Neural progenitor cell (in vitro differentiated cells): ENCODE results near the gene SYNE3. TPM values are rescaled to one million over a fixed set of nuclear protein-coding genes. Genes with fewer than 3 reads are reported as not detected.

Source experiments
- DNase-seq: peaks from one replicate; pipeline ENCODE4 v3.0.0-alpha.2; 2016; ENCODE audit warnings: low spot score
- H2AFZ ChIP-seq: fragments of 200-600 bp; sonication (generic); replicated peaks from 2 replicates; pipeline ENCODE4 v1.6.1; 2016; ENCODE audit warnings: antibody characterized with exemption
- H3F3A ChIP-seq: fragments of 200-600 bp; sonication (generic); 2 replicates; pipeline ENCODE4 v1.6.1; 2016; ENCODE audit warnings: antibody characterized with exemption, low read depth
- H3K27ac ChIP-seq: fragments of 200-600 bp; sonication (generic); 2 replicates; pipeline ENCODE4 v1.5.1; 2016; ENCODE audit warnings: mild to moderate bottlenecking
- H3K27me3 ChIP-seq: fragments of 200-600 bp; sonication (generic); 2 replicates; pipeline ENCODE4 v1.6.1; 2016; ENCODE audit warnings: mild to moderate bottlenecking, moderate library complexity
- H3K36me3 ChIP-seq: fragments of 200-600 bp; sonication (generic); 2 replicates; pipeline ENCODE4 v1.5.1; 2016
- H3K4me1 ChIP-seq: fragments of 200-600 bp; sonication (generic); 2 replicates; pipeline ENCODE4 v1.6.1; 2016; ENCODE audit warnings: mixed run types
- H3K4me2 ChIP-seq: fragments of 200-600 bp; sonication (generic); 2 replicates; pipeline ENCODE4 v1.6.1; 2016
- H3K4me3 ChIP-seq: fragments of 200-600 bp; sonication (generic); 2 replicates; pipeline ENCODE4 v1.5.1; 2016
- H3K79me2 ChIP-seq: fragments of 200-600 bp; sonication (generic); 2 replicates; pipeline ENCODE4 v1.6.1; 2016; ENCODE audit warnings: low read depth
- H3K9ac ChIP-seq: fragments of 200-600 bp; sonication (generic); 2 replicates; pipeline ENCODE4 v1.6.1; 2016
- H3K9me3 ChIP-seq: fragments of 200-600 bp; sonication (generic); 2 replicates; pipeline ENCODE4 v1.5.1; 2016; ENCODE audit warnings: low read depth
- H4K20me1 ChIP-seq: fragments of 200-600 bp; sonication (generic); 2 replicates; pipeline ENCODE4 v1.6.1; 2016; ENCODE audit warnings: low read depth
- H3K27ac Mint-ChIP-seq: 3 replicates; pipeline ENCODE4 v1.8.0; 2021; ENCODE audit warnings: mixed read lengths
- H3K27me3 Mint-ChIP-seq: 2 replicates; pipeline ENCODE4 v1.8.0; 2022; ENCODE audit warnings: low read depth, mild to moderate bottlenecking, inconsistent platforms, moderate library complexity, mixed read lengths; ENCODE audit not compliant: insufficient read depth
- H3K36me3 Mint-ChIP-seq: 3 replicates; pipeline ENCODE4 v1.8.0; 2021; ENCODE audit warnings: mixed read lengths
- H3K4me1 Mint-ChIP-seq: 3 replicates; pipeline ENCODE4 v1.8.0; 2021; ENCODE audit warnings: mixed read lengths
- H3K4me3 Mint-ChIP-seq: 3 replicates; pipeline ENCODE4 v1.8.0; 2021; ENCODE audit warnings: mild to moderate bottlenecking, moderate library complexity, mixed read lengths
- H3K9me3 Mint-ChIP-seq: 3 replicates; pipeline ENCODE4 v1.8.0; 2020; ENCODE audit warnings: mixed read lengths
- CTCF ChIP-seq: fragments of 200-600 bp; sonication (generic); IDR thresholded peaks from 2 replicates; pipeline ENCODE4 v1.5.1; 2017; ENCODE audit warnings: antibody characterized with exemption, mild to moderate bottlenecking
- EZH2 ChIP-seq: fragments of 200-600 bp; sonication (generic); IDR thresholded peaks from 2 replicates; pipeline ENCODE4 v1.6.1; 2017; ENCODE audit warnings: antibody characterized with exemption, mild to moderate bottlenecking, moderate library complexity
- EZH2phosphoT487 ChIP-seq: fragments of 200-600 bp; sonication (generic); IDR thresholded peaks from 2 replicates; pipeline ENCODE4 v1.6.1; 2017; ENCODE audit warnings: antibody characterized with exemption
- total RNA-seq: library from RNA; depleted of rRNA; stranded (reverse); fragments of >200 nt; gene quantifications from 2 replicates; pipeline ENCODE4 v1.2.3, GENCODE V29; 2015; ENCODE audit warnings: low replicate concordance

The SYNE3 gene
- total RNA-seq, 1 donor from 2014 or later, result 0.06 TPM

GRCh38 chr14:95547626-95548327 lies 31.3 kb upstream of the SYNE3 start:
- no peaks in the 10 kb centered on the region for H3K36me3 ChIP-seq
- peak overlapping the region; percentile 68 for H3K27ac Mint-ChIP-seq
- no peak overlapping the region for H3K4me3 ChIP-seq
- H3K36me3 Mint-ChIP-seq, result peaks cover 36% of the 10 kb centered on the region
- peaks cover 12% of the 10 kb centered on the region for H3K4me1 Mint-ChIP-seq
- no peak overlapping the region for H3K9ac ChIP-seq
- no peak overlapping the region for H3K4me3 Mint-ChIP-seq
- no peak overlapping the region for H3K4me2 ChIP-seq
- H3K9me3 ChIP-seq, result no peaks in the 10 kb centered on the region
- peak; percentile 42 for DNase-seq
- H4K20me1 ChIP-seq, result peaks cover 27% of the 10 kb centered on the region
- H3K27ac ChIP-seq, result no peak overlapping the region
- peaks cover 12% of the 10 kb centered on the region for H3K4me1 ChIP-seq
- peaks cover 2% of the 10 kb centered on the region for H3K27me3 Mint-ChIP-seq
- peaks cover 3% of the 10 kb centered on the region for H3K79me2 ChIP-seq
- H3F3A ChIP-seq, result peaks cover 12% of the 10 kb centered on the region
- TF ChIP-seq EZH2 (no peak), CTCF (no peak), EZH2phosphoT487 (no peak)
- H3K9me3 Mint-ChIP-seq, result peaks cover 16% of the 10 kb centered on the region
- no peaks in the 10 kb centered on the region for H3K27me3 ChIP-seq
- H2AFZ ChIP-seq, result no peak overlapping the region

- no peak for TF ChIP-seq EZH2
- TF ChIP-seq EZH2phosphoT487, result no peak
- no peak for TF ChIP-seq CTCF
- H3K36me3 ChIP-seq, result no peaks in the 10 kb centered on the region
Measured at GRCh38 chr14:95547272-95547625, 30.8 kb upstream of the SYNE3 start.

GRCh38 chr14:95545515-95546168 lies 29.2 kb upstream of the SYNE3 start:
- Histone ChIP-seq H3K9me3 (no peaks in the 10 kb centered on the region), H3F3A (peaks cover 12% of the 10 kb centered on the region), H3K4me2 (no peak overlapping the region), H3K4me1 (peaks cover 12% of the 10 kb centered on the region), H3K9ac (no peak overlapping the region), H3K36me3 (no peaks in the 10 kb centered on the region), H4K20me1 (peaks cover 48% of the 10 kb centered on the region), H3K27me3 (no peaks in the 10 kb centered on the region), H3K27ac (no peak overlapping the region), H3K79me2 (peaks cover 25% of the 10 kb centered on the region), H2AFZ (no peak overlapping the region), H3K4me3 (no peak overlapping the region)
- no peak overlapping the region for H3K4me3 Mint-ChIP-seq
- no peak overlapping the region for H3K27ac Mint-ChIP-seq
- DNase-seq, result no peak
- peaks cover 26% of the 10 kb centered on the region for H3K36me3 Mint-ChIP-seq
- H3K4me1 Mint-ChIP-seq, result peaks cover 12% of the 10 kb centered on the region
- H3K27me3 Mint-ChIP-seq, result no peaks in the 10 kb centered on the region
- peaks cover 10% of the 10 kb centered on the region for H3K9me3 Mint-ChIP-seq
- no peak for TF ChIP-seq EZH2phosphoT487
- TF ChIP-seq EZH2, result no peak

More at GRCh38 chr14:95547272-95547625, 30.8 kb upstream of the SYNE3 start:
- peaks cover 32% of the 10 kb centered on the region for H4K20me1 ChIP-seq
- no peak overlapping the region for H3K27ac ChIP-seq
- no peaks in the 10 kb centered on the region for H3K27me3 Mint-ChIP-seq
- H3K9ac ChIP-seq, result no peak overlapping the region
- peaks cover 12% of the 10 kb centered on the region for H3F3A ChIP-seq
- H3K9me3 Mint-ChIP-seq, result peaks cover 16% of the 10 kb centered on the region
- no peaks in the 10 kb centered on the region for H3K9me3 ChIP-seq
- DNase-seq, result no peak
- H3K4me3 Mint-ChIP-seq, result no peak overlapping the region
- peaks cover 12% of the 10 kb centered on the region for H3K4me1 Mint-ChIP-seq
- H3K4me3 ChIP-seq, result no peak overlapping the region
- H3K79me2 ChIP-seq, result peaks cover 9% of the 10 kb centered on the region
- H3K27me3 ChIP-seq, result no peaks in the 10 kb centered on the region
- H3K36me3 Mint-ChIP-seq, result peaks cover 36% of the 10 kb centered on the region
- H2AFZ ChIP-seq, result no peak overlapping the region
- peak overlapping the region; percentile 51 for H3K27ac Mint-ChIP-seq
- no peak overlapping the region for H3K4me2 ChIP-seq
- H3K4me1 ChIP-seq, result peaks cover 12% of the 10 kb centered on the region

GRCh38 chr14:95544588-95544987 lies 28.1 kb upstream of the SYNE3 start:
- peaks cover 35% of the 10 kb centered on the region for H3K79me2 ChIP-seq
- peaks cover 12% of the 10 kb centered on the region for H3F3A ChIP-seq
- H3K27ac ChIP-seq, result no peak overlapping the region
- peaks cover 12% of the 10 kb centered on the region for H3K4me1 ChIP-seq
- no peak overlapping the region for H2AFZ ChIP-seq
- TF ChIP-seq EZH2 (no peak), EZH2phosphoT487 (no peak), CTCF (no peak)
- H3K9me3 ChIP-seq, result no peaks in the 10 kb centered on the region
- Mint-ChIP-seq H3K27me3 (no peaks in the 10 kb centered on the region), H3K4me1 (peaks cover 12% of the 10 kb centered on the region), H3K36me3 (peaks cover 19% of the 10 kb centered on the region), H3K27ac (no peak overlapping the region), H3K4me3 (no peak overlapping the region), H3K9me3 (peaks cover 4% of the 10 kb centered on the region)
- peaks cover 57% of the 10 kb centered on the region for H4K20me1 ChIP-seq
- H3K4me3 ChIP-seq, result no peak overlapping the region
- no peak overlapping the region for H3K4me2 ChIP-seq
- H3K9ac ChIP-seq, result no peak overlapping the region
- H3K36me3 ChIP-seq, result no peaks in the 10 kb centered on the region
- DNase-seq, result no peak
- H3K27me3 ChIP-seq, result no peaks in the 10 kb centered on the region
